PFSK-1 (cell line): Measurements from ENCODE around the gene TMED4.

Experiments
- FOXP2 ChIP-seq: optimal IDR thresholded peaks from 2 replicates; pipeline ENCODE3; 2011; ENCODE audit warnings: borderline replicate concordance, control low read depth, inconsistent platforms; ENCODE audit not compliant: insufficient read depth; ENCODE audit errors: extremely low read length, extremely low read depth
- POLR2AphosphoS5 ChIP-seq: IDR thresholded peaks from 2 replicates; pipeline ENCODE4 v1.6.1; 2012; ENCODE audit warnings: low read depth, mild to moderate bottlenecking, control low read depth, low read length, moderate library complexity
- SIN3A ChIP-seq: IDR thresholded peaks from 2 replicates; pipeline ENCODE4 v1.6.1; 2012; ENCODE audit warnings: mild to moderate bottlenecking, low read length, moderate library complexity, borderline replicate concordance; ENCODE audit not compliant: insufficient read depth
- TAF1 ChIP-seq: IDR thresholded peaks from 2 replicates; pipeline ENCODE4 v1.6.1; 2012; ENCODE audit warnings: low read length, control low read depth, borderline replicate concordance; ENCODE audit not compliant: insufficient read depth
- TF ChIP-seq, protein P1 (sequence below), 2 experiments: IDR thresholded peaks; 2 replicates each; pipeline versions ENCODE4 v1.6.1 to v1.8.0; 2011 to 2012; ENCODE audit warnings: low read depth in 2 of 2, low read length in 2 of 2, control low read depth in 1 of 2, inconsistent platforms in 1 of 2, mild to moderate bottlenecking in 1 of 2, moderate library complexity in 1 of 2; ENCODE audit not compliant: insufficient read depth in 1 of 2

TMED4 gene

DNA sequence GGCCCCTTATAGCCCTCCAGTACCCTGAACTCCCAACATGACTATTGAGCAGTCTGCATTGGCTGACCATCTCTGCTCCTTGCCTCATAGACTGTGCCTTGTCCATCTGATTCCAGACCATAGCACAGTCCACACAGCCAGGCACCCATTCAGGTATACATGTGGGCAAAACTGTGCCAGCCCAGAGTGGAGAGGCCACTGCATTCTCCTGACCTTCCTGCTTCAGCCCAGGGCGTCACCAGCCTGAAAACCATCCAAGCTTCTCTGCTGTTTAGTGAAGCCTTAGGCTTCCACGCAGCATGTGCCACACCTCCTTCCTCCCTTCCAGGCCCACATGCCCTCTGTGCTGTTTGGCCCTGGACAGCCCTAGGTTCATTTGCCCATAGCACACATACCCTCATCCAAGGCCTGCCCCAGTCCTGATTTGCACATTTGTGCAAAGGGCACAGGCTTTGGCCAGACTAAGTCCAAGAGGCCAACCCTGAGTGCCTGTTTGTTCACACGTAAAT lies 18.8 kb downstream of the TMED4 start:
- TF ChIP-seq, protein P1, sequence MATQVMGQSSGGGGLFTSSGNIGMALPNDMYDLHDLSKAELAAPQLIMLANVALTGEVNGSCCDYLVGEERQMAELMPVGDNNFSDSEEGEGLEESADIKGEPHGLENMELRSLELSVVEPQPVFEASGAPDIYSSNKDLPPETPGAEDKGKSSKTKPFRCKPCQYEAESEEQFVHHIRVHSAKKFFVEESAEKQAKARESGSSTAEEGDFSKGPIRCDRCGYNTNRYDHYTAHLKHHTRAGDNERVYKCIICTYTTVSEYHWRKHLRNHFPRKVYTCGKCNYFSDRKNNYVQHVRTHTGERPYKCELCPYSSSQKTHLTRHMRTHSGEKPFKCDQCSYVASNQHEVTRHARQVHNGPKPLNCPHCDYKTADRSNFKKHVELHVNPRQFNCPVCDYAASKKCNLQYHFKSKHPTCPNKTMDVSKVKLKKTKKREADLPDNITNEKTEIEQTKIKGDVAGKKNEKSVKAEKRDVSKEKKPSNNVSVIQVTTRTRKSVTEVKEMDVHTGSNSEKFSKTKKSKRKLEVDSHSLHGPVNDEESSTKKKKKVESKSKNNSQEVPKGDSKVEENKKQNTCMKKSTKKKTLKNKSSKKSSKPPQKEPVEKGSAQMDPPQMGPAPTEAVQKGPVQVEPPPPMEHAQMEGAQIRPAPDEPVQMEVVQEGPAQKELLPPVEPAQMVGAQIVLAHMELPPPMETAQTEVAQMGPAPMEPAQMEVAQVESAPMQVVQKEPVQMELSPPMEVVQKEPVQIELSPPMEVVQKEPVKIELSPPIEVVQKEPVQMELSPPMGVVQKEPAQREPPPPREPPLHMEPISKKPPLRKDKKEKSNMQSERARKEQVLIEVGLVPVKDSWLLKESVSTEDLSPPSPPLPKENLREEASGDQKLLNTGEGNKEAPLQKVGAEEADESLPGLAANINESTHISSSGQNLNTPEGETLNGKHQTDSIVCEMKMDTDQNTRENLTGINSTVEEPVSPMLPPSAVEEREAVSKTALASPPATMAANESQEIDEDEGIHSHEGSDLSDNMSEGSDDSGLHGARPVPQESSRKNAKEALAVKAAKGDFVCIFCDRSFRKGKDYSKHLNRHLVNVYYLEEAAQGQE (IDR thresholded peaks at IDR 0.05; ENCODE audit: insufficient read depth in 1 of 2, low read depth in 2 of 2, low read length in 2 of 2), result no peak
- TF ChIP-seq SIN3A (no peak), POLR2AphosphoS5 (no peak; the same call in 1 of the 2 replicates), FOXP2 (no peak), TAF1 (no peak)

DNA sequence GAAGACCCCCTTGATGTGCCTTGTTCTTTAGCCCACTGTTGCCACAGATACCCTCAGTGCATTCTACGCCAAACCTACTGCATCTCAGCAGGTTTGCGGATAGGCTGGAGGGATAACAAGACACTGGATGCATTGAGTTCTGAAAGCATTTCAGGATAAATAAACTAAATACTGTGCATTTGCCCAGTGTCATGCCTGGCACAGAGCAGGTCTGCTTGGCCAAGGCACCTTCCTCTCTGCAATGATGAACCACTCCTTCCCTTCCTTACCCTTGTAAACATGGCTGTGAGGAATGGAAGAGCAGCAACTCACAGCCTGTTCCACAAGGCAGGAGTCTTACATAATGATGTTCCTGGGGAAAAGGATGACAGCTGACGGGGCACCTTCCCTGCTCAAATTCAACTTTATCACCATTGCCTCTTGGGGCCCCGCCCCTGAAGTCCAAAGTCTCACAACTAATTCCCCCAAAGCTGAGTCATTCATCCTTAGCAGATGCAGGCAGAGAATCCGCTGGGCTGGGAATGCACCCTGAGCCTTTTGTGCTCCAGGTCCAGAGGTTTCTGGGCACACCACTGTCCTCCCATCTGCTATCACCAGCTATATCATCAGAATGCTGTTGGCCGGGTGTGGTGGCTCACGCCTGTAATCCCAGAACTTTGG lies 19.9 kb downstream of the TMED4 start:
- TF ChIP-seq TAF1 (no peak), SIN3A (no peak), POLR2AphosphoS5 (no peak), FOXP2 (no peak)
- TF ChIP-seq, protein P1 (IDR thresholded peaks at IDR 0.05; ENCODE audit: insufficient read depth in 1 of 2, low read depth in 2 of 2, low read length in 2 of 2), result no peak

DNA sequence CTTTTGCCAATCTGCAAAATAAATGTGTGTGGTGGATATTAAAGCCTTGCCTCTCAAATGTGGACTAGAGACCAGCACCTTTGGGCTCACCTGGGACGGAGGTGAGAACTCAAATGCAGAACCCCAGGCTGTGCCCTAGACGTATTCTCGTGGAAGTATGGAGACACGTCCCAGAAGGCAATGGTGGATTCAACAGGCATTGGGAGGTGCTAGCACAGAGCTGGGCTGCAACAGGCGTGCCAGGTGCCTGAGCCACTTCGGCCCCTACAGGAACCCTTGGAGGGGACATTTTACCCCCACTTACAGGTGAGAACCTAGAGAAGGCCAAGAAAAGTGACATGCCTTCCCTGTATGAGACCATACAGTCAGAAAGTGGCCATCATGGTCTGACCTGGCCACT lies 20.6 kb downstream of the TMED4 start:
- no peak for TF ChIP-seq SIN3A
- TF ChIP-seq POLR2AphosphoS5, result no peak
- no peak for TF ChIP-seq TAF1
- TF ChIP-seq, protein P1 (IDR thresholded peaks at IDR 0.05; ENCODE audit: insufficient read depth in 1 of 2, low read depth in 2 of 2, low read length in 2 of 2), result no peak
- TF ChIP-seq FOXP2, result no peak

DNA sequence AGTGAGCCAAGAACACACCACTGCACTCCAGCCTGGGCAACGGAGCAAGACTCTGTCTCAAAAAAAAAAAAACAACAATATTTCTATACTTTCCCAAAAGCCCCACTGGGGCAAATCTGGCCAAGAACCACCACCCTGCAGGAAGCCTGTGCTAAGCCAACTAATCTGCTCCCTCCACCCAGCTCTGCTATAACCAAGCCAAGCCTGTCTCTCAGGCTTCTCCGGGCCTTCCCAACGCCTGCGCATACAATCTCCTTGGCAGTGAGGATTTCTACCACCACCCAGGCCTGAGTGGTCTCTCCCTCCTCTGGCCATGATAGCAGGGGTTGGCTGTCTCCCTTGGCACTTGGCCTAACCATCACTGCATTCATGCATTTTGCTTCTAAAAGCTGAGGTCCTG lies 22.5 kb downstream of the TMED4 start:
- TF ChIP-seq, protein P1 (IDR thresholded peaks at IDR 0.05; ENCODE audit: insufficient read depth in 1 of 2, low read depth in 2 of 2, low read length in 2 of 2), result no peak
- TF ChIP-seq FOXP2 (no peak), TAF1 (no peak), SIN3A (no peak), POLR2AphosphoS5 (no peak)
